NT2/D1 (cell line): ENCODE results near the gene CACNA1D.

ENCODE experiments used
- DNase-seq: peaks from one replicate; pipeline ENCODE4 v3.0.0-alpha.2; 2011; ENCODE audit warnings: low read depth, low spot score
- H3K27me3 ChIP-seq: 2 replicates; pipeline ENCODE4 v1.6.0; 2011; ENCODE audit warnings: mild to moderate bottlenecking; ENCODE audit not compliant: insufficient read length, insufficient read depth
- H3K36me3 ChIP-seq: 2 replicates; pipeline ENCODE4 v1.6.1; 2011; ENCODE audit warnings: mild to moderate bottlenecking, low read length, mixed read lengths; ENCODE audit not compliant: insufficient read depth, insufficient read length
- H3K4me1 ChIP-seq: 2 replicates; pipeline ENCODE4 v1.5.1; 2011; ENCODE audit not compliant: insufficient read depth, insufficient read length
- H3K4me3 ChIP-seq: 2 replicates; pipeline ENCODE4 v1.5.1; 2011; ENCODE audit warnings: low read depth; ENCODE audit not compliant: insufficient read length
- H3K9ac ChIP-seq: 2 replicates; pipeline ENCODE4 v1.6.0; 2011; ENCODE audit warnings: low read depth; ENCODE audit not compliant: insufficient read length
- H3K9me3 ChIP-seq: 2 replicates; pipeline ENCODE4 v1.5.1; 2011; ENCODE audit warnings: mild to moderate bottlenecking, low read length; ENCODE audit not compliant: insufficient read depth
- SUZ12 ChIP-seq: IDR thresholded peaks from 2 replicates; pipeline ENCODE4 v1.6.1; 2011; ENCODE audit not compliant: insufficient read length, insufficient read depth; ENCODE audit errors: extremely low read depth
- YY1 ChIP-seq: IDR thresholded peaks from 2 replicates; pipeline ENCODE4 v1.6.1; 2011; ENCODE audit not compliant: insufficient read length, insufficient read depth
- ZNF274 ChIP-seq: IDR thresholded peaks from 2 replicates; pipeline ENCODE4 v1.6.1; 2011; ENCODE audit warnings: mild to moderate bottlenecking, low read depth, low read length

Gene CACNA1D

DNA sequence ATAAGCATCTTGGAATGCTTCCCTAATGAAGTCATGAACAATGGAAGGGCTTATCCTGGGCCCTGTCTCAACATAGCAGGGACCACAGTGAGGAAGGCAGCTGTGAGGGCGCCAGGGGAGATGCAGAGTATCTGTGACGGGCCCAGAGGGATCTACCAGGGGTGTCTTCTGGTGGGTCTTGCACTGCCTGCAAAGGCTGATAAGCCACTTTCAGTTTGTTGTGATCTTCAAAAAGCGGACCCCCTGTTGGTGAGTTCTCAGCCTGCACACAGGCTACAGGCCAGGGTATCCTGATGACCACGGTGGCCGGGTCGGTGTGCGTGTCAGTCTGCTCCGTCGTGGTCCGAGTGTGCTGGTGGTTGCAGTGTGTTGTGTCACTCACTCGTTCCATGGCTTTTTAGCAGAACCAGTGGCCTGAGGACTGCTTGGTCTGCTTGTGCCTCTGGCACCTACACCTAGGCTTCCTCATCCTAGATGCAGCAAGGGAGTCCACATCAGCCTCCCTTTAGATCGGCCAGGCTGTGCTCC lies 305.0 kb downstream of the CACNA1D start:
- no peak overlapping the region for H3K9ac ChIP-seq
- no peaks in the 10 kb centered on the region for H3K36me3 ChIP-seq
- no peak for TF ChIP-seq ZNF274
- TF ChIP-seq SUZ12: no peak
- no peak for TF ChIP-seq YY1
- peaks cover 18% of the 10 kb centered on the region for H3K4me1 ChIP-seq
- H3K9me3 ChIP-seq: no peaks in the 10 kb centered on the region
- H3K4me3 ChIP-seq: no peak overlapping the region
- DNase-seq: no peak
- no peaks in the 10 kb centered on the region for H3K27me3 ChIP-seq

DNA sequence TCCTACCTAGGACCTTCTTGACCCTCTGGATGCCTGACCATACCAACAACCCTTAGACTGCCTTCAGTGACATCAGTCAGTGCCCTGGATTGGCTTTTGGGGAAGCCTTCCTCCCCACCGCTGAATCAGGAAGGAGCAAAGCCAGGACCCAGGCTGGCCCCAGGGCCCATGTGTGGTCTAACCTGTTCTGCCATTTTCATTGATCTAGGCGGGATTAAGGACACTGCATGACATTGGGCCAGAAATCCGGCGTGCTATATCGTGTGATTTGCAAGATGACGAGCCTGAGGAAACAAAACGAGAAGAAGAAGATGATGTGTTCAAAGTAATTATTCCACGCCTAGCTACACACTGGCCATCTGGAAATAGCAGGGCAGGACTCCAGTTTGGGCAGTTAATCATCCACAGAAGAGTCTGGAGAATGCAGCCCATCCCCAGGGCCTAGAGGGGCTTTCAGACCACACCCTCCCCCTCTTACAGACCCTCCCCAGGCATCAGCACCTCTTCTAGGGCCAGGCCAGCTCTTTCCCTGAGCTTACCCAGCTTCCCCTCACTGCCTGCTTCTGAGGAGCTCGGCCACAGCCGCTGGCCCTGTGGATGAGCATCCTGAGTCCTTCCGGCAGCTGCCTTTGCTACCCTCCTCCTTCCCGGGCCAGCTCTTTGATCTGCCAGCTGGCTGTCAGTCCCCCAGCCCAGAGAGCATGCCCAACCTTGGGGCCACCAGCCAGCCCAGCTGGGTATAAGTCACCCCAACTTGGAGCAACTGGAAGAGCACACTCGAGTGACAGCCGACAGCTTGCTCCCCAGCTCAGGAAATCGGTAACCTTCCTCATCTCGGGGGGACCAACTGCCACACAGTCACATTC lies 305.9 kb downstream of the CACNA1D start:
- no peak overlapping the region for H3K4me3 ChIP-seq
- H3K36me3 ChIP-seq: no peaks in the 10 kb centered on the region
- peaks cover 19% of the 10 kb centered on the region for H3K4me1 ChIP-seq
- H3K27me3 ChIP-seq: no peaks in the 10 kb centered on the region
- no peak for DNase-seq
- TF ChIP-seq ZNF274: no peak
- TF ChIP-seq YY1: no peak
- no peak for TF ChIP-seq SUZ12
- no peak overlapping the region for H3K9ac ChIP-seq
- H3K9me3 ChIP-seq: no peaks in the 10 kb centered on the region

- peaks cover 21% of the 10 kb centered on the region for H3K4me1 ChIP-seq
- DNase-seq: no peak
- no peak overlapping the region for H3K9ac ChIP-seq
- H3K27me3 ChIP-seq: no peaks in the 10 kb centered on the region
- no peaks in the 10 kb centered on the region for H3K9me3 ChIP-seq
- TF ChIP-seq SUZ12 (no peak), YY1 (no peak), ZNF274 (no peak)
- no peak overlapping the region for H3K4me3 ChIP-seq
- no peaks in the 10 kb centered on the region for H3K36me3 ChIP-seq
These were observed 306.9 kb downstream of the CACNA1D start for GRCh38 chr3:53801319-53801718.

- no peak for DNase-seq
- no peak overlapping the region for H3K4me3 ChIP-seq
- no peaks in the 10 kb centered on the region for H3K27me3 ChIP-seq
- H3K36me3 ChIP-seq: no peaks in the 10 kb centered on the region
- H3K4me1 ChIP-seq: peaks cover 25% of the 10 kb centered on the region
- no peaks in the 10 kb centered on the region for H3K9me3 ChIP-seq
- H3K9ac ChIP-seq: no peak overlapping the region
- TF ChIP-seq SUZ12 (no peak), YY1 (no peak), ZNF274 (no peak)
These were observed 308.0 kb downstream of the CACNA1D start for GRCh38 chr3:53802256-53802880.

DNA sequence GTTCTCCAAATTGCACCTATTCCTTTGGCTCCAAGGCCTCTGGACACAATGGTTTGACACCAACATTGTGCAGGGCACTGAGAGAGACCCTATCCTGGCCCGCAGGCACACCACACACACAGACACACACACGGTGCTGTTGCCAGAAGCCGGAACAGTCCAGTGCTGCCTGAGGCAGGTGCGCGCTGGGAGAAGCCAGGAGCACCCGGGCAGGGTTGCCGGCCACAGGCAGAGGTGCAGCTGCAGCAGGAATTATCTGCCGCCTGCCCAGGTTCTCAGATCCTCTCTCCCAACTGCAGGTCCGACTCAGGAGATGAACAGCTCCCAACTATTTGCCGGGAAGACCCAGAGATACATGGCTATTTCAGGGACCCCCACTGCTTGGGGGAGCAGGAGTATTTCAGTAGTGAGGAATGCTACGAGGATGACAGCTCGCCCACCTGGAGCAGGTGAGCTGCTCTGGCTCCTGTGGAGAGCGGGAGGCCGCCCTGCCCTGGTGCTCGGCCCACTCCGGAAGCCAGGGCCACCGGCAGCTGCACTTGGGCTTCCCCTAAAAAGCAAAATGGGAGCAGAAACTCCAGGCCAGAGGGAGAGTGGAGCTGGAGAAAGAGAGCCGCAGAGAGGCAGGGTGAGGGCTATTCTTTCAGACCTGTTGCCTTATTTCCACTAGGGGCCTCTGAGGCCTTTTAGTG lies 308.9 kb downstream of the CACNA1D start:
- Histone ChIP-seq H3K9ac (no peak overlapping the region), H3K4me1 (peaks cover 27% of the 10 kb centered on the region), H3K36me3 (no peaks in the 10 kb centered on the region), H3K9me3 (no peaks in the 10 kb centered on the region), H3K27me3 (no peaks in the 10 kb centered on the region), H3K4me3 (no peak overlapping the region)
- TF ChIP-seq ZNF274: no peak
- no peak for TF ChIP-seq SUZ12
- no peak for TF ChIP-seq YY1
- no peak for DNase-seq

- Histone ChIP-seq H3K4me1 (peaks cover 27% of the 10 kb centered on the region), H3K27me3 (no peaks in the 10 kb centered on the region), H3K36me3 (no peaks in the 10 kb centered on the region), H3K9ac (peak overlapping the region; percentile 12), H3K9me3 (no peaks in the 10 kb centered on the region), H3K4me3 (no peak overlapping the region)
- TF ChIP-seq SUZ12 (no peak), YY1 (no peak), ZNF274 (no peak)
- no peak for DNase-seq
These were observed 309.6 kb downstream of the CACNA1D start for GRCh38 chr3:53803816-53804695.
